GM21360 (cell line): Measurements from ENCODE around the gene GRM3.
"Not testable (repeated sequence)": the region's sequence is repeated elsewhere in the genome, so short reads cannot be mapped to it uniquely, and the experiment has no call there.

Source experiments
- ATAC-seq: cut with Tn5 transposase; IDR thresholded peaks from one replicate; pipeline ENCODE4 v1.9.1; 2021; ENCODE audit warnings: mild to moderate bottlenecking, moderate library complexity; ENCODE audit not compliant: unreplicated experiment

The GRM3 gene

GRCh38 chr7:86643561-86644281 lies at the start of gene GRM3:
Gene GRM3, plus strand, starts transcription at chr7:86643909. Its CDS starts 121,237 bp downstream, at chr7:86765146.
- ATAC-seq, result no peak

DNA sequence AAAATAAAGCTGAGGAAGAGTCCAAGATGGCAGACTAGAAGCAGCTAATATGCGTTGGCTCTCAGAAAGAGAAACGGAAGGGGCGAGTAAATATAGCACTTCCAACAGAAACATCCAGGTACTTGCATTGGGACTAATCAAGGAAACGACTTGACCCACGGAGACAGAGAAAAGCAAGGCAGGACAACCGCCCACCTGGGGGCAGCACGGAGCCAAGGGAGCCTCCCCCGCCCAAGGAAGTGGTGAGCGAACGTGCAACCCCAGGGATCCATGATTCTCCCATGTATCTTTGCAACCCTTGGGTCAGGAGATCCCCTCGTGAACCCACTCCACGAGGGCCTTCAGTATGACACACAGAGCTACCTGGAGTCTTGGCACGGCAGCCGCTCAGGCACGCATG lies 45.4 kb upstream of the GRM3 start:
- no peak for ATAC-seq

DNA sequence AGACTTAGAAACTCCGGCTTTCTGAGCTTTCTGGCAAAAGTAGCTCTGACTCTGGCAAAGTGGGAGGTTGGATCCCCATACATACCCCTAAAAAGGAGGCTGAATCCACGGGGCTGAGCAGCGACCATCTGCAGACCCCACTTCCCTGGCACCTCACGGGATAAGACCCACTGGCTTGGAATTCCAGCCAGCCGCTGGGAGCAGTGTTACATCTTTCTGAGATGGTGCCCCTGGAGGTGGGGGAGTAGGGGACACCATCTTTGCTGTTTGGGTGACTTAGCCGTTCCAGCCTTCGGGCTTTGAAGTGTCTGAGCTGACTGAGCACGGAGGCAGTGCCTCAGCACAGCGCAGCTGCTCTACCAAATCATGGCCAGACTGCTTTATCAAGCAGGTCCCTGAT lies 45.0 kb upstream of the GRM3 start:
- ATAC-seq, result no peak

DNA sequence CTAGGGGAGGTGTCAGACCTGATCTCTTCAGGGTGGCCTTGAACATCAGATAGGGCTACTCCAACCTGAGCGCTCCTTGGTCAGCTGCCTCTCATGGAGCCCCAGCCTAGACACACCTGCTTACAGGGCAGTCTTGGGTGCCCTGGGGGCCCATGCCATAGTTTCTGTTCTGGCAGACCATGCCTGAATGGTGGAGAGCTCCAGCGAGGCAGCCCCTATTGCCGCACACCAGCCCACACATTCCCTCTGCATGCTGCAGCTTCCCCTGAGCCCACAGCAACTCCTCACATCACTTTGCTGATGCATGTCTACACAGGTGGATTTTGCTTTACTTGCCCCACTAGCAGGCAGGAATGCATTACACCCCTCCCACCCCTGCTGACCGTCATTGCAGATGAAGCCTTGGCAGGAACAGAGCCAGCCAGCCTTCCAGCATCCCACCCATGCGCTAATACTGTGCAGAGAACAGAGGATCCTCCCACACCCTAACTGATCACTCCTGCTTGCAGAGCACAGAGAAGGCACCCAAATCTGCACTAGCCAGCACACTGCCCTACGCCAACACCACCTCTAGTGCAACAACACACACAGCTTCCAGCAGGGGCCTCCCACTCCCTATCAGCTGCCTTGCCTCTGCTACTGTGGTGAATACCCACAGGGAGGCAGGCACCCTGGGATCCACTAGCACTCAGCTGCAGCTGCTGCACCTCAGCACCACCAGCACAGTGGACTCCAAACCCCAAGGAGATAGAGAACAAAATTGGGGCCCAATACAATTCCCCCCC lies 43.0 kb upstream of the GRM3 start:
- ATAC-seq, result no peak

- ATAC-seq, result not testable (repeated sequence)
Observed at GRCh38 chr7:86615711-86616110, 28.0 kb upstream of the GRM3 start.

DNA sequence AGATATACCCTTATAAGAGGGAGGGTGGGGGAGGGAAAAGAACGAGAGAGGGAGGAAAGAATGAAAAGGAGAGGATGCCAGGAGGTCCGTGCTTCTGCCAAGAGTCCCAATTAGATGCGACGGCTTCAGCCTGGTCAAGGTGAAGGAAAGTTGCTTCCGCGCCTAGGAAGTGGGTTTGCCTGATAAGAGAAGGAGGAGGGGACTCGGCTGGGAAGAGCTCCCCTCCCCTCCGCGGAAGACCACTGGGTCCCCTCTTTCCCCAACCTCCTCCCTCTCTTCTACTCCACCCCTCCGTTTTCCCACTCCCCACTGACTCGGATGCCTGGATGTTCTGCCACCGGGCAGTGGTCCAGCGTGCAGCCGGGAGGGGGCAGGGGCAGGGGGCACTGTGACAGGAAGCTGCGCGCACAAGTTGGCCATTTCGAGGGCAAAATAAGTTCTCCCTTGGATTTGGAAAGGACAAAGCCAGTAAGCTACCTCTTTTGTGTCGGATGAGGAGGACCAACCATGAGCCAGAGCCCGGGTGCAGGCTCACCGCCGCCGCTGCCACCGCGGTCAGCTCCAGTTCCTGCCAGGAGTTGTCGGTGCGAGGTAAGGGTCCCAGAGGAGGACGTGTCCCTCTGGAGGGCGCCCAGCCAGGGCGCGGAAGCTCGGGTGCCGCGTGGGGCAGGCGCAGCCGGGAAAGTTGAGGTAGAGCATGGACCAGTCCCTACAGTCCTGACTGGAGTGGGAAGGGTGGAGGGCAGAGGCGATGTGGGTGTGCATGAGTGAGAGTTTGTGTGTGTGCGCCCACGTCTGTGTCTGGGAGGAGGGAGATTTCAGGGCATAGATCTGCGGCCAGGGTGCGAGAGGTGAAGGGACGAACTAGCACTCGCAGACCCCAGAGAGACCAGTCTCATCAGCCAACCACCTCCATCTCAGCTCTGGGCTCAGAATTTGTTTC lies 844 bp downstream of the GRM3 start:
- no peak for ATAC-seq

DNA sequence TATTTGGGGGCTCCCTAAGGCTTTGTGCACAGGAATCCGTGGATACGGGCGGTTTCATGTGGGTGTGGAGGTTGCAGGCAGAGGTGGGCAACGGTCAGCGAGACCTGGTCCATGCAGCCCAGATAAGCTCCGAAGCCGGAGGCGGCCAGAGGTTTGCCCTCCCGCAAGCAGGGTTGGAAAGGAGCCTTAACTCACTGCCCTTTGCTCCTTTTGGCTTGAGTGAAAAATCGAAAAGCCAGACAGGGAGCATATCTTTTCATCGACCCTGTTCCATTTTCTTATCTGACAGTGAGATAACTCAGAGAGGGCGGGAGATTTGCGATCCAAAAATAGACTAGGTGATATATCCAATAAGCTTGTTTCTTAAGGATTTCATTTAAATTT lies 1.5 kb downstream of the GRM3 start:
- ATAC-seq, result no peak

- ATAC-seq, result no peak
Observed at GRCh38 chr7:86645676-86646276, 2.1 kb downstream of the GRM3 start.

DNA sequence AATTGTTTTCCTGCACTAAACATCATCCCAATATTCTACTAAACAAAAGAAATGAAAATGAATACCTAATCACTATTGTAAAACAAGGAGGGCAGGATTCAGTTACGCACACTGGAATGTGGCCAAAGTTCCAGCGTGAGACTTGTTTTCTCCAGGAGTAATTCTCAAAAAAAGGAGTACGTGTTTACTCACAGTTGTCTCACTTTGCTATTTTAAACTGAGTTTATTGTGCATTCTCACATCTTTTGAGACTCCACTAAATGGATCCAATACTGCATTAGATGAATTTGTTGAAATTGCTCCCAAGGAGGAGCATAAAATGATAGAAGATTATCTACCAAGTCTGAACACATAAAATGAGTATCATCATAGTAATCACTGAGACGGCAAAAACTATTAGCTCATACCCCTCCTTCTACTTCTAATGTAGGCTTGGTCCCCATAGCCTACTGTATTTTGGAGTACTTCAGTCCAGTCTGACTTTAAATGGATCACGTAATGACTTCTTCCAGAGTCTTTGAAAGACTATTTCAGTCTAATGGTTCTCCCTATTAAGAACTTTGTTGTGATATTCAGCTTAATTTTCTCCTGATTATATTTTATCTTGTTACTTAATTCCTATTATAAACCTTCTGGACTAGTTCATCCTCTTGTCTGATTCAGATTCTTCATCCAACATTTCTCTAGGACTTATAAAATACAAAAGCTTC lies 3.8 kb downstream of the GRM3 start:
- ATAC-seq, result no peak

DNA sequence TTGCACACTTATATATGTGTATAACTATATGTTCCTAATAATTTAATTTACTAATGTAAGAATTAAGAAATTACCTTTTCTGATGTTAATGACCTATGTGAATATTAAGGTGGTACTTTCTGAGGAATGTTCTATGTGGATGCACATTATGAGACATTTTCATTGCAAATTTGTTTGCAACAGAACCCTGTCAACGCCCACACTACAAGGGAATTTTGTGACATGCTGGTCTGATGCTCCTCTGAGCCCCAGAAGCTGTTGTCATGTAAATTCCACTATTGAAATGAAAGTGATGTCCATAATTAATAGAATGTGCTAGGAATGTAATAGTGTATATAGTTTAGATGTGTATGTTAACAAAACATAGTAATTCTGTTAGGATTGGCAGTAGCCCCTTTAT lies 4.5 kb downstream of the GRM3 start:
- ATAC-seq, result no peak

DNA sequence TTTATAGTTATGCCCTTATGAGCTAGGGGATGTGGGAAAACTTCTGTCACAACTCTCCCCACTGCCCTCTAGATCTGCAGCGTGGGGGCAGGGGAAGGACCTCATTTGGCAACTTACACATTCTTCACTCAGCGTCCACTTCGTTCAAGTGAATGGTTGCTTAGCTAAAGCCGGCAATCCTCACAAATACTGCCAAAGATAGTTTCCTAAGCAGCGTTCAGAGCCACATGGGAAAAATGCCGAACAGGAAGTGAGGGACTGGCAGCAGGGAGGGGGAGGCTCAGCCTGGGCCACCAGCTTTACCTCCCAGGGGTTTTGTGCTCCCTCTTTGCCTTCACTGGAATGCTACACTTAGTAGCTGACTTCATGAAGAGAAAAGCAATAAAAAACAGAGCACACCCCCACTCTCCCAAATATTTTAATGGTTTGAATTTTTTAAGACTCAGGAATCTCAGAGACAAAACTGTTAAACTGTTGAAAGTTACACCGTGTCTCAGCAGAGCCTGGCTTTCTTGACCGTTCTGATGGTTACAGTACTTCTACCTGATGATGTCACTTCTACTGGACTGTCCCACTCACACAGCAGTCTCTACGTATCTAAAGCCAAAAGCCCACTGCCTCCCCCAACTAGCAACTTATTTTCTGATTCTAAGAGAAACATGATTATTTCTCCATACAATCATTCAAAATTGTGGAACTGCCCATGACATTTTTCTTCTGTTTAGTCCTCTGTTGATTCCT lies 10.4 kb downstream of the GRM3 start:
- ATAC-seq, result no peak

DNA sequence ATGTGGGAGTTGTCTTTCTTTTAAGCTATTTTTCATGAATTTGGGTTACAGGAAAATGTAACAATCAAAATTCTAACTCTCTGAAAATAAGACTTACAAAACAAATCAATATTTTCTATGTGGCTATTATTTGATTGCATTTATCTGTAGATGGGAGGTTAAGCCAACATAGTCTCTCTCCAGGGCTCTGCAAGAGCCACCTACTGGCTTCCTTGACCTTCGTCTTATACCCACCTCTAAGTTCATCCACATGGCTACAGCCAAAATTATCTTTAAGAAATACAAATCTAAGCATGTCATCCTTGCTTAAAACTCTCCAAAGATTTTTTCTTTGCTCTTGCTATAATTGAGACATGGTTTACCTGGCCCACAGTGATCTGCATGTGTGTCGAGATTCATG lies 14.2 kb downstream of the GRM3 start:
- ATAC-seq, result no peak

- no peak for ATAC-seq
Observed at GRCh38 chr7:86660950-86661462, 17.3 kb downstream of the GRM3 start.

DNA sequence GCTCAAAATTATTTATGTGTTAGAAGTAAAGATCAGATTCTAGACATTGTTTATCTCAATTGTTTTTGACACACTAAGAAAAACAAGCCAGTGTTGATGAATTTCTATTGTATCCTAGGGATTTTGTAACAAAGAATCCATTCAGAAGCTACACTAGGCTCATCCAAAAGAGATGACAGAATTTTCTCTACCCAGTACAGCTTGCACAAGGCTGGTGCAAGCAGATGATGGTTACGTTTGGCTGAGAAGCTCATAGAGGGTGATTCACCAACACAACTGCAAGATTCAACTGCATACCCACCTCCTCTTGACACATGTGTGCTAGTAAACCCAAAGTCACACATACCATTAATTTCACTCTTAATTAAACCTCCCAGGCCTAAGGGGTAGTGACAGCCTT lies 20.8 kb downstream of the GRM3 start:
- no peak for ATAC-seq

DNA sequence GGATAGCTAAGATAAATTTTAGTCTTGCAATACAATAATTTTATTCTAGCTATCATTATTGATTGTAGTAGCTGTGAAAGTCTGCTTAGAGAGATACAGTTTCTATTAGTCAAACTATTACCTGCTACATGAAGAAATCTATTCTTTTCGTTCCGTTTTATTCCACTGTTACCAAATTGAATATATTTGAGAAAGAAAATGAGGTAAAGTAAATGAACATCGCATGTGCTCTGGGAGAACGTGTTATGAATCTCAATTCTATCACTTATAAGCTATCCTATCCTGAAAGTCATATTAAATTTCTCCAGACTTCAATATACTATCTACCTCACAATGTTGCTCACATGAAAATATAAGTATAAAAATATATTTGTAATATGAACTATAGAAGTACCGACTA lies 21.3 kb downstream of the GRM3 start:
- ATAC-seq, result no peak

- no peak for ATAC-seq
Observed at GRCh38 chr7:86665669-86666068, 22.0 kb downstream of the GRM3 start.

DNA sequence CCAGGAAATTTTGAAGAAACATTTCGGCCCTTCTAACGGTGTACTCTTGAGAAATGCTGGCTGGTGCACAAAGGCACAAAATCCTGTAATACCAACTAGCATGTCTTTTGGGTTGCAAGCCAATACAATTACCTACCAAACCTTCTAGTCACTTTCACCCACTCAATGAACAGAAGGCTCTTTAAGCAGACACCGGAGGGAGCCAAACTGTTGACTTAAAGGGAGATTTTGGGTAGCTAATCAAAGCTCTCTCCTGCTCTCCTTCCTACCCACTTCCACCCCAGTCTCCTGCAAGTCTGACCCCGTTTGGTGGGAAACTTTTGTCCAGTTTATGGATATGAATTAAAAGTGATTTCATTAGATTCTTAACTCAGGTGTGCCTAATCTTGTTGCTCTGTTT lies 24.0 kb downstream of the GRM3 start:
- no peak for ATAC-seq

- ATAC-seq, result no peak
Observed at GRCh38 chr7:86668315-86668714, 24.6 kb downstream of the GRM3 start.

DNA sequence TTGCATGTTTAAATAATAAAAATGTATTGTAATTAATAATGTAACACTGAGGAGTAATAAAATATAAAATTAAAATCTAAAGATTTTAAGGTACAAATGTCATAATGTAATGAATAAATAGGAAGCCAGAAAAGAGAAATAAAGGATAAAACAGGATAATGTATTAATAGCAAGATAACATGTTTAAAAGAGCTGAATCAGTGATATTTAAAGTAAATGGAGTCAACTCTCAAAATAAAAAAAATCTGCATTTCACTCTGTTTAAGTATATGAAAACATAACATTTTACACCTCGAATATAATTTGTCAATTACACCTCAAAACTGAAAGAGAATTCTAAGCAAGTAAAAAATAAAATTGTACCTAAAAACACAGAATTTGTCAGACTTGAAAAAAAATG lies 44.1 kb downstream of the GRM3 start:
- ATAC-seq, result no peak
